COLO668 (cell line): ENCODE data around the gene MRPL10.

Source experiments
- DNase-seq: peaks from one replicate; lab custom pipeline; 2025; ENCODE audit not compliant: unreplicated experiment; lab: John Stamatoyannopoulos, UW

Gene MRPL10

GRCh38 chr17:47815106-47815918 lies 16.0 kb downstream of the MRPL10 start:
- no peak for DNase-seq

- DNase-seq, result no peak
These were observed 17.8 kb downstream of the MRPL10 start for GRCh38 chr17:47813512-47814031.

GRCh38 chr17:47813077-47813476 lies 18.3 kb downstream of the MRPL10 start:
- DNase-seq, result no peak

GRCh38 chr17:47812146-47812920 lies 19.0 kb downstream of the MRPL10 start:
- DNase-seq, result no peak

- DNase-seq, result no peak
These were observed 19.6 kb downstream of the MRPL10 start for GRCh38 chr17:47811709-47812108.

- DNase-seq, result no peak
These were observed 20.3 kb downstream of the MRPL10 start for GRCh38 chr17:47810901-47811635.

- DNase-seq, result no peak
These were observed 21.0 kb downstream of the MRPL10 start for GRCh38 chr17:47810200-47810821.

GRCh38 chr17:47808830-47809480 lies 22.4 kb downstream of the MRPL10 start:
- no peak for DNase-seq

GRCh38 chr17:47808036-47808829 lies 23.1 kb downstream of the MRPL10 start:
- DNase-seq, result no peak

GRCh38 chr17:47807421-47807820 lies 23.9 kb downstream of the MRPL10 start:
- DNase-seq, result no peak

- no peak for DNase-seq
These were observed 24.5 kb downstream of the MRPL10 start for GRCh38 chr17:47806913-47807255.

- no peak for DNase-seq
These were observed 25.1 kb downstream of the MRPL10 start for GRCh38 chr17:47806026-47806912.

GRCh38 chr17:47804461-47804860 lies 26.9 kb downstream of the MRPL10 start:
- no peak for DNase-seq

- DNase-seq, result no peak
These were observed 27.6 kb downstream of the MRPL10 start for GRCh38 chr17:47803751-47804150.

- DNase-seq, result no peak
These were observed 28.1 kb downstream of the MRPL10 start for GRCh38 chr17:47803201-47803600.

GRCh38 chr17:47802341-47803022 lies 28.9 kb downstream of the MRPL10 start:
- DNase-seq, result peak; percentile 63

- no peak for DNase-seq
These were observed 29.4 kb downstream of the MRPL10 start for GRCh38 chr17:47801906-47802305.

- DNase-seq, result no peak
These were observed 30.1 kb downstream of the MRPL10 start for GRCh38 chr17:47801176-47801765.
